HG03196 (cell line): ENCODE data around the gene OPN3.
"Not testable (repeated sequence)": the region's sequence is repeated elsewhere in the genome, so short reads cannot be mapped to it uniquely, and the experiment has no call there.

ENCODE experiments used
- ATAC-seq: cut with Tn5 transposase; IDR thresholded peaks from one replicate; pipeline ENCODE4 v1.9.1; 2021; ENCODE audit not compliant: unreplicated experiment

The OPN3 gene

GRCh38 chr1:241640149-241640866 lies at the start of gene OPN3, which contains the start of gene CHML:
Gene OPN3 (minus strand): TSS chr1:241640369. CDS start chr1:241640254, 115 bp downstream.
Gene CHML (minus strand): TSS chr1:241640369. CDS start chr1:241635766, 4,603 bp downstream.
- peak; percentile 90 for ATAC-seq

- no peak for ATAC-seq
Observed at GRCh38 chr1:241688940-241689368, 48.8 kb upstream of the OPN3 start.

GRCh38 chr1:241684108-241684507 lies 43.9 kb upstream of the OPN3 start:
- ATAC-seq: no peak

GRCh38 chr1:241682921-241683320 lies 42.8 kb upstream of the OPN3 start:
- no peak for ATAC-seq

GRCh38 chr1:241681861-241682448 lies 41.8 kb upstream of the OPN3 start:
- ATAC-seq: not testable (repeated sequence)

- no peak for ATAC-seq
Observed at GRCh38 chr1:241679961-241680360, 39.8 kb upstream of the OPN3 start.

- no peak for ATAC-seq
Observed at GRCh38 chr1:241679404-241679803, 39.2 kb upstream of the OPN3 start.

GRCh38 chr1:241678536-241678935 lies 38.4 kb upstream of the OPN3 start:
- ATAC-seq: no peak

- ATAC-seq: peak; percentile 90
Observed at GRCh38 chr1:241677201-241677600, 37.0 kb upstream of the OPN3 start.

- no peak for ATAC-seq
Observed at GRCh38 chr1:241675983-241676382, 35.8 kb upstream of the OPN3 start.

- no peak for ATAC-seq
Observed at GRCh38 chr1:241674805-241675384, 34.7 kb upstream of the OPN3 start.

GRCh38 chr1:241672301-241672700 lies 32.1 kb upstream of the OPN3 start:
- no peak for ATAC-seq

GRCh38 chr1:241666419-241666818 lies 26.2 kb upstream of the OPN3 start:
- ATAC-seq: no peak

- ATAC-seq: no peak
Observed at GRCh38 chr1:241660424-241660972, 20.3 kb upstream of the OPN3 start.

- not testable (repeated sequence) for ATAC-seq
Observed at GRCh38 chr1:241659016-241659415, 18.8 kb upstream of the OPN3 start.

GRCh38 chr1:241658081-241658793 lies 18.1 kb upstream of the OPN3 start:
- ATAC-seq: no peak

GRCh38 chr1:241654641-241655040 lies 14.5 kb upstream of the OPN3 start:
- ATAC-seq: no peak

- ATAC-seq: no peak
Observed at GRCh38 chr1:241654019-241654418, 13.8 kb upstream of the OPN3 start.

GRCh38 chr1:241652012-241652411 lies 11.8 kb upstream of the OPN3 start, which contains the start of gene WDR64:
Gene WDR64 (plus strand): TSS chr1:241652281. CDS start chr1:241652485, 204 bp downstream.
- ATAC-seq: no peak

GRCh38 chr1:241648159-241648558 lies 8.0 kb upstream of the OPN3 start:
- ATAC-seq: no peak

GRCh38 chr1:241647658-241648057 lies 7.5 kb upstream of the OPN3 start:
- ATAC-seq: no peak
